Retina (tissue), 1 donor: ENCODE results near the gene RASEF.
"Not testable (repeated sequence)": the region's sequence is repeated elsewhere in the genome, so short reads cannot be mapped to it uniquely, and the experiment has no call there.

Experiments used
- DNase-seq: peaks from one replicate; pipeline ENCODE4 v3.0.0-alpha.2; 2016

Gene RASEF

DNA sequence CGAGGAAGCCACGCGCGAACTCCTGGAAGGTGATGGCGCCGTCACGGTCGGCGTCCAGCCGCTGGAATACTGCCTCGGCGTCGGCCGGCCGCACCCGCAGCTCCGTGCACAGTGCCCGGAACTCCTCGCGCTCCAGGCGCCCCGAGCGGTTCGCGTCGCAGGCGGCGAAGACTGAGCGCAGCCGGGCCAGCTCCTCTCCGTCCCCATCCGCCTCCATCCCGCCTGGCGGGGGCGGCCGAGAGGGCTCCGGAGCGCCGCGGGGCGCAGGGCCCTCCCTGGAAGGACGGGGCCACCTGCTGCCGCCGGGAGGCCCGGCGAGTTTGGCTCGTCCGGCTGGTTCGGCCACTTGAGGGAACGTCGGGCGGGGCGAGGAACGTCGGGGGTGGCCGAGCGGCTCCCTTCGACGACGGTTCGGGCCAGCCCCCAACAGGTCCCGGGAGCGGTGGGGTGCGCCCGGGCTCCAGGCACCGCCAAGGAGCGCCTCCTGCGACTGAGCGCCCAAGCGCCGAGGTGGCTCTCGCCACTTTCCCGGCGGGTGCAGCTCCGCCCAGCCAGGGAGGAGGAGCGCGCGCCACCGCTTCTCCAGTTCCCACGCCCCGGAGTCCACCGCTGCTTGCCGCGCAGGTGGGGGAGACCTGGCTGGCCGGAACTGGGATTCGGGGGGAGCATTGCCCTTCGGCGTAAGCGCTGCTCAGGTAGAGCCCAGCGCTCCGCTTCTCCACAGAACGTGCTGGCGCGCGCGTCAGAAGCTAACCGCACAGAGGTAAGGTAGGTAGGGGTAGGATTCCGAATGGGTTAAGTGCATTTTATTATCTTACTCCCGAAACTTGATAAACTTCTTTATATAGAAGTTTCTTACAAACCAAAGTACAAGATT lies at the start of gene RASEF:
Gene RASEF, minus strand, starts transcription at position 492 of the 877 bp plus-strand sequence. Its CDS starts 275 bp downstream, at position 217.
- peak; percentile 85 for DNase-seq

DNA sequence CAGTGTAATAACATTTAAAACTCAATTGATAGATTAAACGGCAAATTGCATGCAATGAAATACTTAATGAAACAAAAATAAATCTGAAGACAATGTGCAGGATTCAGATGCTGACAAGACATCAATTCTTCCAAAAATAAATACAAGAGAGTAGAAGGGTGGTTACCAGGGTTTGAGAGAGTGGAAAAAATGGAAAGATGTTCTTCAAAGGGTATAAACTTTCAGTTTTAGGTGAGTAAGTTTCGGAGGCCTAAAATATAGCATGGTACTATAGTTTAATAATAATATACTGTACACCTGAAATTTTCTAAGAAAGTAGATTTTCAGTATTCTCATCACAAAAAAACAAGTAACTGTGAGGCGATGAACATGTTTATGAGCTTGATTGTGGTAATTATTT lies 48.2 kb upstream of the RASEF start:
- no peak for DNase-seq

DNA sequence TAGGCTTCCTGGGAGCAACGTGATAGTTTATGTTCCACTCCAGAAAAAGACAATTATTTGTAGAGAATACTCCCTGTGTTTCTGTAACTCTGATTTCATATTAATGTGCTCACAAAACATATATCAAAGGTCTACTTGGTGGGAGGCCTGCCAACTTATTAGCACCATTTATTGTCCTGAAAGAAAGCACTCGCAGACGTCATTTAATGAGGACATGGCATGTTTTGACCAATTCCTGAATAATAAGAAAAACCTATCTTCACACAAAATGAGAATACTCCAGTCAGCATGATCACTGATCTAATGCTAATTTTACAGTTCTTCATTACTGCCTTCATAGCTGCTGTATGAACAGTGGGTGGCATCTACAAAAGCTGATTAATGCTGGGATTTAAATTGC lies 46.4 kb upstream of the RASEF start:
- DNase-seq: no peak

DNA sequence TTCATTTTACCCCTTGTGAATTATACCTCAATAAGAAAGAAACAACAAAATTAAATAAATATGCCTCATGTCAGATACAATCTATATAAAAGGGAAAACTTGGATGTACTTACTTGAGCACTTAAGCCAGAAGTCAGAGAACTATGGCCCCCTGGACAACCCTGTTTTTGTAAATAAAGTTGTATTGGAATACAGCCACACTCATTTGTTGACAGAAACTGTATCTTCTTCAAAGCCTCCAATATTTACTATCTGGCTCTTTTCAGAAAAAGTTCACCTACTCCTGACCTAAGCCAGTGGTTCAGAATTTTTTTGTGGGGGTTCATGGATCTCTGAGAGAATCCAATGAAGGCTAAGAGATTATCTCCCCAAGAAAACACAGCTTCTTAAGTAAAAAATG lies 45.3 kb upstream of the RASEF start:
- DNase-seq: no peak

DNA sequence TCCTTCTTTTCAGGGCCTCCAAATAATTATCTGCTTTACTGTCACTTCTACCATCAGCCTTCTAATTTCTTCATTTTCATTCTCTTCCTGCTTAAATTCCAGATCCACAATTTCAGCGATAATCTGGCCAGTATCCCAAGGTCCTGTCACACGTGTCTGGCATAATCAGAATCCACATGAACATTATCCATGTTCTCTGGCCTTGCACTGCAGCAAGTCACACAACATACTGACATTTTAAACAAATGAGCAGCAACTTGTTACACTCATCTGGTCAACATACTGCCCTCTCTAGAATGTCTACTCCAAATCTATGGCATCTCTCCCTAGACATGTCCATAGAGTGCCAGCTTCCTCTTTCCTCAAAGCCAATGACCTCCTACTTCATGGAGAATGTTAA lies 43.8 kb upstream of the RASEF start:
- DNase-seq: no peak

DNA sequence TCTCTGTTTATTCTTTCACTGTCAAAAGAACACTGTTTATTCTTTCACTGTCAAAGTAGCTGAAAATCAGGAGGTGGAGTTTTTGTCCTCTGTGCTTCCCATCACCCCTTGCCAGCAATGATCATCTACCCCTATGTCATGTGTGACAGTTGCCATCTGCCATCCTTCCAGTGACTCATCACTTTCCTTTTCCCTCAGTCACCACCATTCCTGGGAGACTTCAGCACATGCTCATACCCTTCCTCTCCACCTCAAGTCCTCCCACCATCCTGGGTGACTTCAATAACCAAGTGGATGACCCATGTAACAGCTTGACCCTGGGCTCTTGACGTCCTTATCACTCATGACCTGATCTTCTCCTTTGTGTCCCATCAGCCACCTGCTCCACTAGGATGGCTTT lies 43.3 kb upstream of the RASEF start:
- DNase-seq: no peak

DNA sequence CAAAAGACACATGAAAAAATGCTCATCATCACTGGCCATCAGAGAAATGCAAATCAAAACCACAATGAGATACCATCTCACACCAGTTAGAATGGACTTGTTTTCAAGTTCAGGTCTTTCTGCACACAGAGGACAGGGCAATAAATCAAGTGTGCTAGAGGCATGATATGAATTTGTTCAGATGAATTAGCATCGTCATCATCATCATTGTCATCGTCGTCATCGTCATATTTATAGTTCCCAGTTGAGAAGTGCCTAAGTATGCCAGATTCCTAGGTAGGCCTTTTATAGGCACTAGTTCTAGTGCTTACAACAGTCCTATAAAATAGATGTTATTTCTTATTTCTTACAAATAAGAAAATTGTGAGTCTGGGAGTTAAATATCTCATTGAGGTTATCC lies 34.7 kb upstream of the RASEF start:
- DNase-seq: no peak

DNA sequence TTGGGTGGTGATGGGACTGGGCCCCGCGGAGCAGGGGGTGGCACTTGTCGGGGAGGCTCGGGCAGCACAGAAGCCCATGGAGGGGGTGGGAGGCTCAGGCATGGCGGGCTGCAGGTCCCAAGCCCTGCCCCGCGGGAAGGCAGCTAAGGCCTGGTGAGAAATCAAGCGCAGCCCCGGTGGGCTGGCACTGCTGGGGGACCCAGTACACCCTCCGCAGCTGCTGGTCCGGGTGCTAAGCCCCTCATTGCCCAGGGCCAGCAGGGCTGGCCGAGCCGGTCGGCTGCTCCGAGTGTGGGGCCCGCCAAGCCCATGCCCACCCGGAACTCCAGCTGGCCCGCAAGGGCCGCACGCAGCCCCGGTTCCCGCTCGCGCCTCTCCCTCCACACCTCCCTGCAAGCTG lies 30.4 kb upstream of the RASEF start:
- DNase-seq: not testable (repeated sequence)

DNA sequence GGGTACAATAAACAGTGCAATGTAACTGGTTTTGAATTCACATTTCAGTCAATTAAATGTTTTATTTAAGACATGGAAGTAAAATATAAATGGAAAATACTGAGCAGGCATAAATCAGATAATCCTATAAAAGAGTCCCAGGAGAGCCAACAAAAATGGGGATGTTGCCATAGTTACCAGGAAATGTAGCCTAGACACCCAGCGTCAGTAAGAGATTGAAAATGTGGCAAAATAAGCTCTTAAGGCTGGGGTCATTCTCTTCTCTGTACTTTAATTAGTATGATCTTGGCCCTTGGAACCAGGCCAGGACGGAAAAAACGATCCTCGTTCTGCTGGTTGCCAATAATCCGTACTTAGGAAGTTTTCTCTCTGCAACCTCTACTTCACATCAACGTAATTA lies 18.9 kb upstream of the RASEF start:
- no peak for DNase-seq

DNA sequence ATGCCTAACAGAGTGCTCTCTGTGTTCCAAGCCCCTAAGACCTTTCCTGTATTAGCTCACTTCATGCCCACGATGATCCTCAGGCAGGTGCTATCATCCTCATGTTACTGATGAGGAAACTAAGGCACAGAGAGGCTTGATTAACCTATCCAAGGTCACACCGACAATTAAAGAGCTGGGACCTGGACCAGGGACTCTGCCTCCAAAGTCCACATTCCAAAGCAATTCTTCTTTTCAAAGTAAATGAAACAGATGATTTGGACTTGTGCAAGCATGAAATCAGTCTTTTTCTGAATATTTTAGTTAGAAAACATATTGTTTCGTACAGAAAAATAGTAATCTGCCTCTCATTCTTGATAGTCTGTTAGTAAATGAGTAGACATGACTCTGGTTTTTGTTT lies 18.1 kb upstream of the RASEF start:
- DNase-seq: no peak

DNA sequence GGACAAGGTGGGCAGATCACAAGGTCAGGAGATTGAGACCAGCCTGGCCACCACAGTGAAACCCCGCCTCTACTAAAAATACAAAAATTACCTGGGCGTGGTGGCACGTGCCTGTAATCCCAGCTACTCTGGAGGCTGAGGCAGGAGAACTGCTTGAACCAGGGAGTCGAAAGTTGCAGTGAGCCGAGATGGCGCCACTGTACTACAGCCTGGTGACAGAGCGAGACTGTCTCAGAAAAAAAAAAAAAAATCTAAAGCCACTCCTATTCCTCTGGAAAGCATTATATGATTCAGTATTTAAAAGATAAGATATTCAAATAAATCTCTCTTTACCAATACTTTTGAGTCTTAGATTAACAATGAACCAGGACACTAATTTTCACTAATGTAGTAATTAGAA lies 13.0 kb upstream of the RASEF start:
- DNase-seq: not testable (repeated sequence)

DNA sequence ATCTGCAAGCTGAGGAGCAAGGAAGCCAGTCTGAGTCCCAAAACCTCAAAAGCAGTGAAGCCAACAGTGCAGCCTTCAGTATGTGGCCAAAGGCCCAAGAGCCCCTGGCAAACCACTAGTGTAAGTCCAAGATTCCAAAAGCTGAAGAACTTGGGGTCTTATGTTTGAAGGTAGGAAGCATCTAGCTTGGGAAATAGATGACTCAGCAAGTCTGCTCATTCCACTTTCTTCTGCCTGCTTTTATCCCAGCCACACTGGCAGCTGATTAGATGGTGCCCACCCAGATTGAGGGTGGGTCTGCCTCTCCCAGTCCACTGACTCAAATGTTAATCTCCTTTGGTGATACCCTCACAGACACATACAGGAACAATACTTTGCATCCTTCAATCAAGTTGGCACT lies 9.6 kb upstream of the RASEF start:
- DNase-seq: not testable (repeated sequence)

DNA sequence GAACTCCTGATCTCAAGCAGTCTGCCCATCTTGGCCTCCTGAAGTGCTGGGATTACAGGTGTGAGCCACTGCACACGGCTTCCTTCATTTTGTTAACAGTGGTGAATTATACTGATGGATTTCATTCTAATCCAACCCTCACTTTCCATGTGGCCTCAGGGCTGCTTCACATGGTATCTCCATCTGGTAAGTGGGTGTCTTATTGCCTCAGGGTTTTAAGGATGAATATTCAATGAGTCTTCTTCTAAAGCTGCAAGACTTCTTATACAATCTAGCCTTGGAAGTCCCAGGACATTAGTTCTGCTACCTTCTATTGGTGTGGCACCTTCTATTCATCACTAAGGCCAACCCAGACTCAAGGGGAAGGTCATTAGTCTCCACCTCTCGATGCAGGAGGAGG lies 8.7 kb upstream of the RASEF start:
- DNase-seq: no peak

DNA sequence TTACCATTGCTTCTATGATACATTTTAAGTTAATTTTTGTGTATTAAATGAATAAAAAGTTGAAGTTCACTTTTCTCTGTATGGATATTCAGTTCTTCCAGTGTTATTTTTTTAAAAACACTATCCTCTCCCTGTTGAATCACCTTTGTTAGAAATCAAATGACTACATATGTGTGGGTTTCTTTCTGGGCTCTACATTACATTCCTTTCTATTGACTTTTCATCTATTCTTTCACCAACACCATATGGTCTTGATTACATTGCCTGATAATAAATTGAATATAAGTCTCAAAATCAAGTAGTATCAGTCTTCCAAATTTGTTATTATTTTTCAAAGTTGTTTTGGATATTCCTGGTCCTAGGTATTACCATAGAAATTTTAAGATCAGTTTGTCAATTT lies 7.3 kb upstream of the RASEF start:
- no peak for DNase-seq

DNA sequence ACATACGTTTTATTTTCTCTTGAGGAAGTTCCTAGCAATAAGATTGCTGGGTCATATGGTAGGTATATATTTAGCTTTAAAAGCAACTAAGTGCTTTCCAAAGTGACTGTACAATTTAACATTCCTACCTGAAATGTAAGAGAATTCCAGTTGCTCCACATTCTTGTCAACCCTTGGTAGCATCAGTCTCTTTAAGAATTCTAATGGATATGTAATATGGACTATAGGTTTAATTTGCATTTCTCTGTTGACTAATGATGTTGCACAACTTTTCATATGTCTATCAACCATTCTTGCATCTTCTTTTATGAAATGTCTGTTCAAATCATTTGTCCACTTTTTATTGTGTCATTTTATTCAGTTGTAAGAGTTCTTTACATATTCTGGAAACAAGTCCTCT lies 6.7 kb upstream of the RASEF start:
- no peak for DNase-seq

DNA sequence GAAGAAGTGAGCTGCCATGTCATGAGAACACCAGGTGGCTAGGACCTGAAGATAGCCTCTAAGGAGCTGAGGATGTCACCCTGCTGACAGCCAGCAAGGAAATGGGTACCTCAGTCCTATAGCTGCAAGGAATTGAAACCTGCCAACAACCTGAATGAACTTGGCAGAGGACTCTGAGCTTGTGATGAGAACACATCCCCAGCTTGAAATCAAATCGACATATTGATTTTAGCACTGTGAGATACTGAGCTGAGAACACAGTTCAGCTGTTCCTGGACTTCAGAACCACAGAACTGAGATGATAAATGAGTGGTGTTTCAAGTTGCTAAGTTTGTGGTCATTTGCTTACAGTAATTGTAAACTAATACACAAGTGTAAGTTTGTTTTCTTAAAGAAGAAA lies 5.5 kb upstream of the RASEF start:
- no peak for DNase-seq

DNA sequence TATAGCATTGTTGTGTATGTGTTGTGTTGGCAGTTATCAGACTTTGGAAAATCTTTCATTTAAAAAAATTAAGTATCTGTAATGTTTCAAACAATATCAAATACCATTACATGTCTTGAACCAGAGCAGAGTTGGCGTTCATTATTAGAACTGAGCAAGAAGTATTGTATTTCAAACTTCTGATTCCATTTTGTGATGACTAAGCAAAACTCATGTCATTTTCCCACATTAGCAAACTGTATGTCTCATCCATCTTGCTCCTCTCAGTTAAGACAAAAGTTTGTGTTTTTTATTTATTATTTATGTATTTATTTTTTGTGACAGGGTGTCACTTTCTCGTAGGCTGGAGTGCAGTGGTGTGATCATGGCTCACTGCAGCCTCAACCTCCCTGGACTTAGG lies 4.6 kb upstream of the RASEF start:
- no peak for DNase-seq

DNA sequence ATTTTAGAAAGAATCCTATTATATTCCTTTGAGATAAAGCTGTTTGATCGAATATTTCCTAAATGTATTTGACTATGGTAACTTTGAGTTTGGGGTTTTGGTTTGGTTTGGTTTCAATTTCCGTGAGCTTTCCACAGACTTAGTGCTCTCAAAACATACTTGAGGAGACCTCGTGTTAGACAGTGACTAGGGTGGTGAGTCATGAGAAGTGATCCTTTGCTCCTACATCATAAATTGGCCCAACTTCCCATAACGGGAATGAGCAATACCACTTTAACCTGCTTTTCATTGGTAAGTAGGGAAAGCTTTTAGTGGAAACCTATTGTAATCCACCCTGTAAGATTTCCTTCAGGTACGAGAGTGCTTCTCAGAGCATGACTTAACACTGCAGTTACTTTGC lies 3.8 kb upstream of the RASEF start:
- no peak for DNase-seq

DNA sequence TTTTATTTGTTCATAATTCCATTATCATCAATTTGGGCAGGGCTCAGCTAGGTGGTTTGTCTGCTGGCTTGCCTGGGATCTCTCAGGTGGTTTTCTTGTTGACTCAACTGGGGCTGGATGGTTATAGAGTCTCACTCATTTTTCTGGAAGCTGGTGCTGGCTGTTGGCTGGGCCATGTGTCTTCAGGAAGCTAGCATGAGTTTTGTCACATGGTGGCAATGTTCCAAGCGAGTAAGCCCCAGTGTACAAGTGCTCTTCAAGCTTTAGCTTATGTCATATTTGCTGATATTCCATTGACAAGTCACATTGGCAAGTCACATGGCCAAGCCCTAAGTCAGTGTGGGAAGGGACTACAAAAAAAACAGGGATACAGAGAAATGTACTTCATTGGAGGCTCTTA lies 2.3 kb upstream of the RASEF start:
- no peak for DNase-seq

DNA sequence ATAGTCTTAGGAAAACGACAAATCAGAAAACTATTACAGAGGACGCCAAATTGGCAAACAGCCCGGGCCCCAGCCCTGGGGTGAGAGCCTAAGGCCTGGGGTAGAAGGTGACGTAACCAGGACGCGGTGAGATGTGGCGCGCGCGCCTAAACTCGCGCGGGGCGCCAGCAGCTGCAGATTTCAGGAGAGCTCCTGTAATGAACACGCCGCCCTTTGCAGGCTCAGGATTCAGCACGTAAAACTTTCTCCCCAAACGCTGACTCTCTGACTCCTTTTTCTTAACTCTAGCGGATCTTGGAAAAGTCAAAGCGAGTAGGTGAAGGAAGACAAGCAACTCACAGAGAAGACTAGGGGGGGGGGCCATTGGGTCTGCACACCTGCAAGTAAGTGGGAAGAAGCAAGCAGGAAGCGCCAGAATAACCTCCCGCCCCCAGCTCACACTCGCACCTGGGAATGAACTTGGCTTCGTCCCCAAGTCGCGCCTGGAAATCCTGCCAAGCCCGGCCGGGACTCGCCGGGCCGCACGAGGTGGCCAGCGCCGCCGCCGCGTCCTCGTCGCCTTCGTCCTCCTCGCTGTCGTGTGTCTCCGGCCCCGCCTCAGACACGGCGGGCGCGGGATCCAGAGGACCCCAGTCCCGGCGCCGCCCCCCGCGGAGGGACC lies 822 bp downstream of the RASEF start:
- peak; percentile 84 for DNase-seq

DNA sequence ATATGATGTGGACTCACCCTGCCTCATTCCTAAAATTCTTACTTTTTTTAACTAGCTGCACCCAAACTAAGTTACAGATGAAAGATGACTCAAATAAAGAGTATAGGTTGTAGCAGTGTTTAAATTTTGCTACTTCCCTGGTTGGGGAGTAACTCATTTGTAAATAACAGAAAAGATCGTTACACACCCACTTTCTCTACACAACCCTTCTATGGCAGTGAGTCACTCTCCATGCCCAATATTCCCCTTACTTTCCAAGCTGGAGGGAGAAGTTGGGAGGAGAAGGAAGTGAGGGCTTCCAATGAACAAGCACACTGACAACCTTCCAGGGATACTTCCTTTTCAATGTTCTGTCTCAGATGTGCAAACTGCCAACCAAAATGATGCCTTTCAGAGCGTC lies 1.9 kb downstream of the RASEF start:
- DNase-seq: no peak

DNA sequence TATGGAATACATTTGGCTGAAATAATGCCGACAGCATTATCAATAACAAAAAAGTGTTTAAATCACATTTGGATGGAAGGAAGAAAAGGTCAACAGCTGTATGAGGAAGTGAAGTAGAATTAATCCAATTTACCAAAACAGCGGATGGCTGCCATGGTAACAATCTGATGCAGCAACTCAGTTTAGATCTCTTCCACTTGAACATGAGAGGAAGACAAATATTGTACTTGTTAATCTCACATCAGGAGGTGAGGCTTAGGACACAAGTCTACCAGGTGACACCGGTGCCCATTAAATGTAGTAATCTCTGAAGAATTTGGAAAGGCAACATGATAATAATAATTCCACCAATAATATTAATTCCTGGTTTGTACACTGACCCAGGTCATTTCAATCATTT lies 2.4 kb downstream of the RASEF start:
- peak; percentile 52 for DNase-seq

DNA sequence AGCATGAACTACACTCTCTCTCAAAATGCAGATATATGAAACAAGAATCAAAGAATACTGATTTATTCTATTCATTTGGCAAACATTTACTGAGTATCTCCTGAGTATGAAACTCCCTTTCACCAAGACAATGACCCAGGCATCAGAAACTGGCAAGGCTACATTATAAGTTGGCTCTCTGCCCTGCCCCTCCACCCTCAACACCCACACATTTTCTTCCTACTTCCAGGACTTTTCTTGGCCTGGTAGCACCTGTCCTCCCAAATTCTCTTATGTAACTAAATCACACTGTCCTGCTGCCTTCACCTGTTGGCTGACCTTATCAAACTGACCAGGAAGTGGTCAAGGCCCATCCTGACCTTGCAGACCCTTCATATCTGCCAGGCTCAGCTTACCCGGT lies 3.5 kb downstream of the RASEF start:
- no peak for DNase-seq

DNA sequence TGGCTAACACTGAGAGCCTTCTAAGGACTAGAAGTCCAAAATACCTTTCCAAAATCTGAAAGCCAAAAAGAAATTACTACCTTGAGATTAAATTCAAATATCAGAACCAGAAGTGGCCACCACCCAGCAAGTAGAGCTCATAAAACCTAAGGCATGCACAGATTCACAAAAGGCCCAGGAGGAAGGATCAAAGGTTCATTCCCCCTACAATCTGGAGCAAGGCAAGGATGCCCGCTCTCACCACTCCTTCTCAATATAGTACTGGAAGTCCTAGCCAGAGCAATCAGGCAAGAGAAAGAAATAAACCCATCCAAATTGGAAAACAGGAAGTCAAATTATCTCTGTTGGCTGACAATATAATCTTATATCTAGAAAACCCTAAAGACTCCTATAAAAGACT lies 6.0 kb downstream of the RASEF start:
- no peak for DNase-seq

DNA sequence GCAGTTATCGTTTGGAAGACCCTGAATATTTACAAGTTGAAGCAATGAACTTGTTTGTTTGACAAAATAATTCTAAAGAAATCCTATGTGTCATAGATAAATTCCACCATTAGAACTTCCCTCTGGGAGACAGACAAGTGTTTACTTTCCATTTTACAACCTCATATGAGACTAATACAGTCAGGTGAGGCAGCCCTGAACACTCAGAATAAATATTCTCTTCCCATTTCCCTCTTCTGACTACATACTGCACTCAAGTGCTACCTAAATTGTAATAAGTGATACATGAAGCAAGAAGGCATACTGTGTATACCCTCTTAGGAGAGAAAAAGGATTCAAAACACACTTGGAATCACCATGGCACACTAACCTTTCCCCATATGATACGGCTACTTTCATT lies 6.8 kb downstream of the RASEF start:
- no peak for DNase-seq
